Measurements from ENCODE around the gene CD164L2. TPM values are rescaled to one million over a fixed set of nuclear protein-coding genes. Genes with fewer than 3 reads are reported as not detected.
A peak's percentile ranks its signal among the peaks of the same experiment; 100 is the strongest.
"Not testable (repeated sequence)": the region's sequence is repeated elsewhere in the genome, so short reads cannot be mapped to it uniquely, and the experiment has no call there.

CD164L2 gene
- total RNA-seq, result under 1 TPM in 3 of 4 donors, not detected in 1; 0.50 to 0.63 (median 0.54) TPM

- H3K36me3 ChIP-seq, result no peaks in the 10 kb centered on the region
- H3K27ac ChIP-seq, result no peak within 1 kb of the TSS
- WGBS, 2 donors, result 29 to 30% methylated on average over 5 to 15 of the region's 43 CpGs
- peaks cover 0 to 30% of the 10 kb centered on the region in 2 donors for H3K4me1 ChIP-seq
- peak; percentile 61 to 62 for DNase-seq
- TF ChIP-seq CTCF (IDR thresholded peaks at IDR 0.05), result no peak
- TF ChIP-seq POLR2A (IDR thresholded peaks at IDR 0.05), result no peak
- no peak within 1 kb of the TSS for H3K4me3 ChIP-seq (replicated peaks in 1 of 3)
- H3K9me3 ChIP-seq, result no peaks in the 10 kb centered on the region
- no peaks in the 10 kb centered on the region for H3K27me3 ChIP-seq
- intact Hi-C loops (cut with DNase I), result no loop called here
These were observed at the start of gene CD164L2 for GRCh38 chr1:27383039-27383605. Gene CD164L2 (minus strand): TSS chr1:27383333. CDS start chr1:27383239, 94 bp downstream.

GRCh38 chr1:27432725-27433124 lies 49.6 kb upstream of the CD164L2 start:
- intact Hi-C loops (cut with DNase I); H3K36me3 ChIP-seq; H3K27me3 ChIP-seq; H3K4me3 ChIP-seq (replicated peaks in 1 of 3); DNase-seq; H3K9me3 ChIP-seq: not testable (repeated sequence)
- WGBS, 2 donors, result 100% methylated on average over 1 of the region's 1 CpG
- Histone ChIP-seq H3K4me1 (peaks cover 84 to 93% of the 10 kb centered on the region in 2 donors), H3K27ac (peak overlapping the region in 2 of 3 donors; percentile 41 to 48)

- peak overlapping the region; percentile 76 to 86 (median 85) for H3K27ac ChIP-seq
- H3K36me3 ChIP-seq, result no peaks in the 10 kb centered on the region
- no peak for DNase-seq
- no peak for TF ChIP-seq POLR2A (IDR thresholded peaks at IDR 0.05)
- no peak for TF ChIP-seq CTCF (IDR thresholded peaks at IDR 0.05)
- WGBS, 2 donors, result 66 to 73% methylated on average over 2 of the region's 2 CpGs
- peaks cover 78 to 91% of the 10 kb centered on the region in 2 donors for H3K4me1 ChIP-seq
- intact Hi-C loops (cut with DNase I), result no loop called here
- H3K27me3 ChIP-seq, result no peaks in the 10 kb centered on the region
- H3K4me3 ChIP-seq (replicated peaks in 1 of 3), result no peak overlapping the region
- H3K9me3 ChIP-seq, result no peaks in the 10 kb centered on the region
These were observed 48.4 kb upstream of the CD164L2 start for GRCh38 chr1:27431601-27431940.

GRCh38 chr1:27430903-27431600 lies 47.9 kb upstream of the CD164L2 start:
- Histone ChIP-seq H3K27me3 (no peaks in the 10 kb centered on the region), H3K4me1 (peaks cover 80 to 90% of the 10 kb centered on the region in 2 donors), H3K9me3 (no peaks in the 10 kb centered on the region), H3K4me3 (replicated peaks in 1 of 3) (no peak overlapping the region), H3K27ac (peak overlapping the region; percentile 76 to 86 (median 85)), H3K36me3 (no peaks in the 10 kb centered on the region)
- no peak for DNase-seq
- 33 to 35% methylated on average over 1 of the region's 1 CpG for WGBS, 2 donors
- intact Hi-C loops (cut with DNase I), result no loop called here
- peak in 4 of 6 experiments; percentile 7 to 34 (median 21) for TF ChIP-seq CTCF (IDR thresholded peaks at IDR 0.05)
- TF ChIP-seq POLR2A (IDR thresholded peaks at IDR 0.05), result no peak

- TF ChIP-seq CTCF (IDR thresholded peaks at IDR 0.05), result no peak
- TF ChIP-seq POLR2A (IDR thresholded peaks at IDR 0.05), result no peak
- Histone ChIP-seq H3K4me3 (replicated peaks in 1 of 3) (no peak overlapping the region), H3K4me1 (peaks cover 69 to 71% of the 10 kb centered on the region in 2 donors), H3K27me3 (no peaks in the 10 kb centered on the region), H3K27ac (peak overlapping the region; percentile 85 to 96 (median 86)), H3K9me3 (no peaks in the 10 kb centered on the region), H3K36me3 (no peaks in the 10 kb centered on the region)
- 15 to 18% methylated on average over 2 of the region's 2 CpGs for WGBS, 2 donors
- no peak for DNase-seq
- intact Hi-C loops (cut with DNase I), result loop anchor here (10.0 kb wide), 1 partner anchor 56 kb away; no protein-coding TSS in a partner anchor
These were observed 45.9 kb upstream of the CD164L2 start for GRCh38 chr1:27429029-27429425.

All from thyroid gland (tissue), 4 donors.